ENCODE measurements around the gene PPP2R2B.

The PPP2R2B gene

DNA sequence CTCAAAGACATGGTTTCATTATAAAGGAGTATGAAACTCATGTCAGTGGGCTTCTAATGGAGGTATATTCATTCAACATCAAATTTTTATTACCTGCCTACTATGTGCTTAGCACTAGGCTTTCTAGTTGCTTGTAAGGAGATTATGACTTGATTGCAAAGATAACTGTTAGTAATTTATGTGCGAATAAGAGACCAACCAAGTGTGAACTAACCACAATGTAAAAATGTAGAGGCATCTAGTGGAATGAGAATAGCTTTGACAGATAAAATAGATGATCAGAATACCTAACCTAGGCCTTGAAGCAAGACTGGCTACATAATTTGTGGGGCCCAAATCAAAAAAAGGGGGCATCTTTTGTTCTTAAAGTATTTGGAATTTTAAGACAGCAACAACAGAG lies 13.0 kb upstream of the PPP2R2B start:
- TF ChIP-seq, protein P1, sequence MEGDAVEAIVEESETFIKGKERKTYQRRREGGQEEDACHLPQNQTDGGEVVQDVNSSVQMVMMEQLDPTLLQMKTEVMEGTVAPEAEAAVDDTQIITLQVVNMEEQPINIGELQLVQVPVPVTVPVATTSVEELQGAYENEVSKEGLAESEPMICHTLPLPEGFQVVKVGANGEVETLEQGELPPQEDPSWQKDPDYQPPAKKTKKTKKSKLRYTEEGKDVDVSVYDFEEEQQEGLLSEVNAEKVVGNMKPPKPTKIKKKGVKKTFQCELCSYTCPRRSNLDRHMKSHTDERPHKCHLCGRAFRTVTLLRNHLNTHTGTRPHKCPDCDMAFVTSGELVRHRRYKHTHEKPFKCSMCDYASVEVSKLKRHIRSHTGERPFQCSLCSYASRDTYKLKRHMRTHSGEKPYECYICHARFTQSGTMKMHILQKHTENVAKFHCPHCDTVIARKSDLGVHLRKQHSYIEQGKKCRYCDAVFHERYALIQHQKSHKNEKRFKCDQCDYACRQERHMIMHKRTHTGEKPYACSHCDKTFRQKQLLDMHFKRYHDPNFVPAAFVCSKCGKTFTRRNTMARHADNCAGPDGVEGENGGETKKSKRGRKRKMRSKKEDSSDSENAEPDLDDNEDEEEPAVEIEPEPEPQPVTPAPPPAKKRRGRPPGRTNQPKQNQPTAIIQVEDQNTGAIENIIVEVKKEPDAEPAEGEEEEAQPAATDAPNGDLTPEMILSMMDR (IDR thresholded peaks at IDR 0.05; ENCODE audit: low read depth, low read length, missing control alignments): no peak
- Histone ChIP-seq H3K36me3 (replicated peaks) (no peaks in the 10 kb centered on the region), H3K27me3 (replicated peaks) (no peaks in the 10 kb centered on the region), H3K4me3 (ENCODE audit: low read depth, low read length) (no peak overlapping the region), H3K27ac (no peak overlapping the region)
- DNase-seq: no peak
- in situ Hi-C loops (cut with HindIII; ENCODE audit: low pct_ligation_motif_present, low sequenced_read_pairs): no loop called here

DNA sequence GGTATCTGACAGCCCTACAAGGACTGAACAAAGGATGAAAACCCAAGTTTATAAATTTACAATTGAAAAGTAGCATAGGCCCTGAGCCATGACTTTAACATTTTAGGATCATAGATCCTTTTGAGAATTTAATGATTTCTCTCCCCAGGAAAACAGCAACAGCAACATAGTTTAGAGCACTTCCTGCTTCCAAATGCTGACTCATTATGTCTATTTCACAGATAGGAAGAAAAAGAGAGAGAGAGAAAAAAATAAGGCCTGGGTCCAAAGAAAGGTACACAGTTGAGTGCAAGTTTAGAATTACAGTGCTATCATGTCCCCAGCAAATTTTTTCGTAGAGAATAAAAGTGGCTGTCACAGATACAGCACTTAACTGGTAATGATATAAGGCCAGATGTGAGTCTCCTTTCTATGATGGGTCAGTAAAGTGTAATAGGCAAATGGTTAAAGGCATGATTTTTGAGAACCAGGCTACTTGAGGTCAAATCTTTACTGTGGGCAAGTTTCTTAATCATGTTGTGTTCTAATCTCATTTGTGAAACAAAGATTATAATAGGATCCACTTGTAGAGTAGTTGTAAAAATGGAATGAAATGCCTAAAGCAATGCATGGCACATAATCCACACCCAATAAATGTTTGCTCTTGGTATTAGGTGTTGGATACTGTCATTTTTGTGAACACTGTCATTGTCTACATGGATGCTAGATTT lies 12.3 kb upstream of the PPP2R2B start:
- no peaks in the 10 kb centered on the region for H3K36me3 ChIP-seq (replicated peaks)
- in situ Hi-C loops (cut with HindIII; ENCODE audit: low pct_ligation_motif_present, low sequenced_read_pairs): no loop called here

DNA sequence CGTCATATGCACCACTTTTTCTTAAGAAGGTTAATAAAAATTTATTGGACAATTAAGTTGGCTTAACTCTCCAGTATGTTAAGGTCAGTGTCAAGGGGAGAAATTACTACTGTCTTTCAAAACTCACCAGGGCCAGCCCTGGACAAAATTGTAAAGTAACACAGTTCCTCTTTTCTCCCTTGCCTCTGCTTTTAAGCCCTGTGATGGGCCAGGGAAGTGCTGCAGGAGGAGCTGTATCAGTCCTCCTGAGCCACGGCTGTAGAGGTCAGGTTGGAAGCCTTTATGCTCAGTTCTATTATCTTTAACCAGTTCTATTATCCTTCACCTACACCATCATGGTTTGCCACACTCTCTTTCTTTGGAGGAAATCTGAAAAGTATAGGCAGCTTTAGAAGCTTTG lies 11.5 kb upstream of the PPP2R2B start:
- in situ Hi-C loops (cut with HindIII; ENCODE audit: low pct_ligation_motif_present, low sequenced_read_pairs): no loop called here
- TF ChIP-seq, protein P1 (IDR thresholded peaks at IDR 0.05; ENCODE audit: low read depth, low read length, missing control alignments): no peak

More for the DNA sequence above, 12.3 kb upstream of the PPP2R2B start:
- Histone ChIP-seq H3K27ac (no peak overlapping the region), H3K4me3 (ENCODE audit: low read depth, low read length) (no peak overlapping the region), H3K27me3 (replicated peaks) (no peaks in the 10 kb centered on the region)
- DNase-seq: no peak
- TF ChIP-seq, protein P1 (IDR thresholded peaks at IDR 0.05; ENCODE audit: low read depth, low read length, missing control alignments): no peak

DNA sequence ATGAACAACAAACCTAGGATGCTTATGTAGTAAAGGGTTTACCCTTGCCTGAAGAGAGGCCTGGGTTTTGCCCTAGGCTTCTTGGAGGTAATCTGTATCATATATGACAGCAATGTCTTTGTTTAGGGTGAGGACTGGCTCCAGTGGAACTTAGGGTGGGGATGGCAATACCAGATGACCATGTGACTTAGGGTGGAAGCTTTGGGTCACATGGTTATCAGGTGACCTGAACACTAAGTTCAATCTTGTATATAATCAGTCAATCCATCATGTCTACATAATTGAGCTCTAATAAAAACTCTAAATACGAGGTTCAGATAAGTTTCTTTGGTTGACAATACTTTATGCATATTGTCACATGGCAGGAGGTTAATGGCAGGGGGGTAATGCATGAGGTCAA lies 10.6 kb upstream of the PPP2R2B start:
- H3K36me3 ChIP-seq (replicated peaks): no peaks in the 10 kb centered on the region
- DNase-seq: no peak
- in situ Hi-C loops (cut with HindIII; ENCODE audit: low pct_ligation_motif_present, low sequenced_read_pairs): no loop called here
- H3K4me3 ChIP-seq (ENCODE audit: low read depth, low read length): no peak overlapping the region
- TF ChIP-seq, protein P1 (IDR thresholded peaks at IDR 0.05; ENCODE audit: low read depth, low read length, missing control alignments): no peak
- no peaks in the 10 kb centered on the region for H3K27me3 ChIP-seq (replicated peaks)
- no peak overlapping the region for H3K27ac ChIP-seq

More for the DNA sequence above, 11.5 kb upstream of the PPP2R2B start:
- no peak for DNase-seq
- no peak overlapping the region for H3K27ac ChIP-seq
- no peaks in the 10 kb centered on the region for H3K27me3 ChIP-seq (replicated peaks)
- H3K36me3 ChIP-seq (replicated peaks): no peaks in the 10 kb centered on the region
- no peak overlapping the region for H3K4me3 ChIP-seq (ENCODE audit: low read depth, low read length)

DNA sequence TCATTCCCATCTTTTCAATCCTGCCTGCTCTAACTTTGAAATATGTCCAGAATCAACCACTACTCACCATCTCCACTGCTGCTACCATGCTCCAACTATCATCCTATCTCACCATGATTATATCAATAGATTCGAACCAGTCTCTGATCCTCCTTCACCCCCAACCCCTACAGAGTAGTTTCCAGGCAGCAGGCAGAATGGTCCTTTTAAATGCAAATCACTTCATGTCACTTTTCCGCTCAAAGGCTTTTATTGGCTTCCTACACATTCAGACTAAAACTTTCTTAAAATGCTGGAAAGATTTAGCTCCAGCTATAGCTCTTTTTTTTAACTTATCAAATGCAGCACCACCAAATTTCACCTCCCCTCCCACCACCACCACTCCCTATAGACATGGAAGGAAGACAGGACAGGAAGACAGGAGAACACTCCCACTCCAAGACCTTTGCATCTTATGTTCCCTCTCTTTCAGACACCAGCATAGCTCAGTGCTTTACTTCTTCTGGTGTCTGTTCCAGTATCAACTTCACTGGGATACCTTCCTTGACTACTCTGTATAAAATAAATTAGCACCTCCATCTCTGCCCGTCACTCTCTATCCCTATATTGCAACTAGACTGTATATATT lies 9.9 kb upstream of the PPP2R2B start:
- TF ChIP-seq, protein P1 (IDR thresholded peaks at IDR 0.05; ENCODE audit: low read depth, low read length, missing control alignments): no peak
- no peak overlapping the region for H3K27ac ChIP-seq

More for the DNA sequence above, 9.9 kb upstream of the PPP2R2B start:
- no peak for DNase-seq
- Histone ChIP-seq H3K27me3 (replicated peaks) (no peaks in the 10 kb centered on the region), H3K36me3 (replicated peaks) (no peaks in the 10 kb centered on the region), H3K4me3 (ENCODE audit: low read depth, low read length) (no peak overlapping the region)
- in situ Hi-C loops (cut with HindIII; ENCODE audit: low pct_ligation_motif_present, low sequenced_read_pairs): no loop called here
